ENCODE measurements around the gene SPEM1. TPM values are rescaled to one million over a fixed set of nuclear protein-coding genes. Genes with fewer than 3 reads are reported as not detected.

The SPEM1 gene
- total and polyA plus RNA-seq, 8 donors: 0.20 TPM; not detected in 7

DNA sequence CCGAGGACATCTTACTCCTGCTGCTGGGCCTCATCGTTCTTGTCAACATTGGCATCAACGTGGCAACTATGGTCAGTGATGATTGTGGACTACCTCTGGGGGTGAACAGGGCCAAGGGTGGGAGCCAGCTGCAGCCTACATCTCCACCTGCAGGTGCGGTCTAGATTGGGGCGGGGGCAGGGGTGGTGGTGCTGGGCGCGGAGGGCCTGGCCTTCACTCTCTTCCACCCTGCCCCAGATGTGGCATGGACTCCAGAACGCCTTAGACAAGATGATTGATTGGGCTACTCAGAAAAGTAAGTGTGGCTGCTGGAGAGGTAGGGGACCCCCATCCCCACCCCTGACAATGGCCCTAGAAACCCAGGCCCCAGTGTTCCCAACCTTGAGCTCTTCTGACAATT is 5.6 kb downstream of the SPEM1 start:
- Histone ChIP-seq H3K4me3 (no peak overlapping the region), H3K4me1 (no peaks in the 10 kb centered on the region), H3K9me3 (no peaks in the 10 kb centered on the region), H3K27me3 (no peaks in the 10 kb centered on the region), H3K27ac (no peak overlapping the region), H3K36me3 (no peaks in the 10 kb centered on the region)
- no peak for TF ChIP-seq POLR2A (IDR thresholded peaks at IDR 0.05)
- intact Hi-C loops (cut with DNase I; ENCODE audit: low total_unique reads): loop anchor here (10.0 kb wide), 1 partner anchor 61 kb away; no protein-coding TSS in a partner anchor
- 79 to 91% (median 85%) methylated on average over 7 to 8 of the region's 8 CpGs for WGBS, 5 donors
- no peak for DNase-seq

- 89 to 94% (median 93%) methylated on average over 28 to 33 of the region's 33 CpGs for WGBS, 5 donors
- intact Hi-C loops (cut with DNase I; ENCODE audit: low total_unique reads): loop anchor here (10.0 kb wide), 1 partner anchor 62 kb away; no protein-coding TSS in a partner anchor
- Histone ChIP-seq H3K27me3 (no peaks in the 10 kb centered on the region), H3K9me3 (no peaks in the 10 kb centered on the region), H3K36me3 (no peaks in the 10 kb centered on the region), H3K4me3 (no peak overlapping the region), H3K27ac (no peak overlapping the region), H3K4me1 (no peaks in the 10 kb centered on the region)
- DNase-seq: no peak
- TF ChIP-seq EP300 (IDR thresholded peaks at IDR 0.05) (no peak), POLR2AphosphoS5 (IDR thresholded peaks at IDR 0.05) (no peak), POLR2A (IDR thresholded peaks at IDR 0.05) (no peak)
- TF ChIP-seq, protein P1, sequence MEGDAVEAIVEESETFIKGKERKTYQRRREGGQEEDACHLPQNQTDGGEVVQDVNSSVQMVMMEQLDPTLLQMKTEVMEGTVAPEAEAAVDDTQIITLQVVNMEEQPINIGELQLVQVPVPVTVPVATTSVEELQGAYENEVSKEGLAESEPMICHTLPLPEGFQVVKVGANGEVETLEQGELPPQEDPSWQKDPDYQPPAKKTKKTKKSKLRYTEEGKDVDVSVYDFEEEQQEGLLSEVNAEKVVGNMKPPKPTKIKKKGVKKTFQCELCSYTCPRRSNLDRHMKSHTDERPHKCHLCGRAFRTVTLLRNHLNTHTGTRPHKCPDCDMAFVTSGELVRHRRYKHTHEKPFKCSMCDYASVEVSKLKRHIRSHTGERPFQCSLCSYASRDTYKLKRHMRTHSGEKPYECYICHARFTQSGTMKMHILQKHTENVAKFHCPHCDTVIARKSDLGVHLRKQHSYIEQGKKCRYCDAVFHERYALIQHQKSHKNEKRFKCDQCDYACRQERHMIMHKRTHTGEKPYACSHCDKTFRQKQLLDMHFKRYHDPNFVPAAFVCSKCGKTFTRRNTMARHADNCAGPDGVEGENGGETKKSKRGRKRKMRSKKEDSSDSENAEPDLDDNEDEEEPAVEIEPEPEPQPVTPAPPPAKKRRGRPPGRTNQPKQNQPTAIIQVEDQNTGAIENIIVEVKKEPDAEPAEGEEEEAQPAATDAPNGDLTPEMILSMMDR (IDR thresholded peaks at IDR 0.05): no peak
Measured at GRCh38 chr17:7426203-7426863, 6.2 kb downstream of the SPEM1 start.

- no peak for TF ChIP-seq EP300 (IDR thresholded peaks at IDR 0.05)
- TF ChIP-seq POLR2A (IDR thresholded peaks at IDR 0.05): no peak
- no peak for TF ChIP-seq POLR2AphosphoS5 (IDR thresholded peaks at IDR 0.05)
- TF ChIP-seq, protein P1 (IDR thresholded peaks at IDR 0.05): no peak
- no peaks in the 10 kb centered on the region for H3K27me3 ChIP-seq
- 90 to 94% (median 91%) methylated on average over 14 to 29 of the region's 29 CpGs for WGBS, 5 donors
- no peaks in the 10 kb centered on the region for H3K9me3 ChIP-seq
- H3K27ac ChIP-seq: no peak overlapping the region
- H3K4me3 ChIP-seq: no peak overlapping the region
- DNase-seq: no peak
- no peaks in the 10 kb centered on the region for H3K4me1 ChIP-seq
- no peaks in the 10 kb centered on the region for H3K36me3 ChIP-seq
- intact Hi-C loops (cut with DNase I; ENCODE audit: low total_unique reads): loop anchor here (10.0 kb wide), 1 partner anchor 62 kb away; no protein-coding TSS in a partner anchor
Measured at GRCh38 chr17:7426896-7427489, 6.9 kb downstream of the SPEM1 start.

DNA sequence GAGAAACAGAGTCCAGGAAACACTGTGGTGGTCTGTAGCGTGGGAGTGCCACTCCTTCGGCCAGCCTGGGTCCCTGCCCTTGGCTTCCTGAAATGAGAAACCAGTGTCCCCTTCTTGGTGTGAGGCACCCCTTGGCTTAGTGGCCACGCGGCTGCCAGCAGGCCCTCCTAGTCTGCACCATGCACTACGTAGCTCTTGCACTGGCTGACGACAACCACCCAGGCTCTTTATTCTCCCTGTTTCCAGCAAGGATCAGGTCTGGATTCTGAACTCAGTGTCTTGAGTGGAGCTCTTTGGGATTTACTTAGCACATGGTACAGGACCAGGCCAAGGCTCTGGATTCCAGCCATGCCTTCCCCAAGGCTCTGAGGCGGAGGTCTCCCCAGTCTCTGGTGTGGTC is 7.4 kb downstream of the SPEM1 start:
- intact Hi-C loops (cut with DNase I; ENCODE audit: low total_unique reads): loop anchor here (10.0 kb wide), 1 partner anchor 63 kb away; no protein-coding TSS in a partner anchor
- Histone ChIP-seq H3K27ac (no peak overlapping the region), H3K9me3 (no peaks in the 10 kb centered on the region), H3K27me3 (no peaks in the 10 kb centered on the region), H3K36me3 (no peaks in the 10 kb centered on the region), H3K4me3 (no peak overlapping the region), H3K4me1 (no peaks in the 10 kb centered on the region)
- TF ChIP-seq, protein P1 (IDR thresholded peaks at IDR 0.05): no peak
- TF ChIP-seq POLR2A (IDR thresholded peaks at IDR 0.05) (no peak), POLR2AphosphoS5 (IDR thresholded peaks at IDR 0.05) (no peak), EP300 (IDR thresholded peaks at IDR 0.05) (no peak)
- WGBS, 5 donors: 88 to 93% (median 89%) methylated on average over 4 to 7 of the region's 7 CpGs
- no peak for DNase-seq

GRCh38 chr17:7428557-7428956 is 8.4 kb downstream of the SPEM1 start, which contains the start of gene SPEM3:
Gene SPEM3 (plus strand): TSS chr17:7428857. CDS start chr17:7428903, 46 bp downstream.
- H3K4me1 ChIP-seq: no peaks in the 10 kb centered on the region
- no peak within 1 kb of the TSS for H3K27ac ChIP-seq
- 58 to 60% (median 59%) methylated on average over 5 of the region's 5 CpGs for WGBS, 5 donors
- TF ChIP-seq EP300 (IDR thresholded peaks at IDR 0.05) (no peak), POLR2A (IDR thresholded peaks at IDR 0.05) (no peak), POLR2AphosphoS5 (IDR thresholded peaks at IDR 0.05) (no peak)
- TF ChIP-seq, protein P1 (IDR thresholded peaks at IDR 0.05): no peak
- DNase-seq: no peak
- no peaks in the 10 kb centered on the region for H3K36me3 ChIP-seq
- peaks cover 0 to 3% (median 0%) of the 10 kb centered on the region in 3 donors for H3K27me3 ChIP-seq
- no peak within 1 kb of the TSS for H3K4me3 ChIP-seq
- no peaks in the 10 kb centered on the region for H3K9me3 ChIP-seq
- intact Hi-C loops (cut with DNase I; ENCODE audit: low total_unique reads): loop anchor here (10.0 kb wide), 1 partner anchor 64 kb away; no protein-coding TSS in a partner anchor

Data from stomach (tissue), 9 donors.